Stimulated activated CD4-positive, alpha-beta T cell treated with anti-CD3 and anti-CD28 coated beads, TNF-alpha, amount 100 ng/mL, for 4 hours (primary cell): ENCODE measurements around the gene BCAS1.
"Not testable (repeated sequence)": the region's sequence is repeated elsewhere in the genome, so short reads cannot be mapped to it uniquely, and the experiment has no call there.

Source experiments
- DNase-seq, 3 experiments: peaks; one replicate each; pipeline ENCODE4 v3.0.0-alpha.2; 2020; ENCODE audit warnings: low read depth in 3 of 3

Gene BCAS1

DNA sequence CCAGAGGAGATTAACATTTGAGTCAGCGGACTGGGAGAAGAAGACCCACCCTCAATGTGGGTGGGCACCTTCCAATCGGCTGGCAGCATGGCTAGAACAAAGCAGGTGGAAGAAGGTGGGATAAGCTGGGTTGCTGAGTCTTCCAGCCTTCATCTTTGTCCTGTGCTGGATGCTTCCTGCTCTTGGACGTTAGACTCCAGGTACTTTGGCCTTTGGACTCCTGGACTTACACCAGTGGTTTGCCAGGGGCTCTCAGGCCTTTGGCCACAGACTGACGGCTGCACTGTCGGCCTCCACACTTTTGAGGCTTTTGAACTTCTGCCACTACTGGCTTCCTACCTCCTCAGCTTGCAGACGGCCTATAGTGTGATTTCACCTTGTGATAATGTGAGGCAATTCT lies 50.8 kb downstream of the BCAS1 start:
- no peak for DNase-seq

DNA sequence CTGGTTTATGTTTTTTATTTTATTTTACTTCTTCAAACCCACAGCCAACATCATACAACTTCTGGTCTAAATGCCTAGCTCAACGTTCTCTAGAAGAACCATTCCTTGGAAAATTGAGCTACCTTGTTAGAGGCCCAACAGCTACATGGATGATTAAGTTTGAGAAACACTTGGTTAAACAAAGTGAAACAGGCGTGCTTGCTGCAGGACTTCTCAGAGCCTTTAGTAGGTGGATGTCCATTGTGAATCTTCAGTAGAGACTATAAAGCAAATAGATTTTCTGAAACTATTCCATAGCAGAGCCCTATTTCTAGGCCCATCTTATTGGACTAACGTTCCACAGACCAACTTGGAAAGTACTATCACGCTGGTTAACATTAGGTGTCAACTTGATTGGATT lies 51.3 kb downstream of the BCAS1 start:
- DNase-seq: no peak

DNA sequence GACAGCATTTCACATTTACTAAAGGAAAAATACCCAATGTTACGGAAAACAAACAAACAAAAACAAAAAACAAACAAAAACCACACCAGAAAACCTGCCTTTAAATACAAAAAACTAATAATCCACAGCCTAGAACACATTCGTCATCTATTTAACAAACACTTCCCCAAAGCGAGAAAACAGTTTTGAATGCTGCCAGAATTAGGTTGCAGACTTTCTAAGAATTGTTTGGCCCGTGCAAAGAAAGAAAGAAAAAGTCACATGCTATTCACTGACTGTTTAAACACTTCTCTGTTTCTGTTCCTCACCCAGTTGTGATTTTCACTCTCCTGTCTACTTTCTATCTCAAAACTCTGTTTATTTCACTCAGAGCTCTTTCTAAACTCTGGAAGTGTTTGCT lies 52.5 kb downstream of the BCAS1 start:
- DNase-seq: no peak

DNA sequence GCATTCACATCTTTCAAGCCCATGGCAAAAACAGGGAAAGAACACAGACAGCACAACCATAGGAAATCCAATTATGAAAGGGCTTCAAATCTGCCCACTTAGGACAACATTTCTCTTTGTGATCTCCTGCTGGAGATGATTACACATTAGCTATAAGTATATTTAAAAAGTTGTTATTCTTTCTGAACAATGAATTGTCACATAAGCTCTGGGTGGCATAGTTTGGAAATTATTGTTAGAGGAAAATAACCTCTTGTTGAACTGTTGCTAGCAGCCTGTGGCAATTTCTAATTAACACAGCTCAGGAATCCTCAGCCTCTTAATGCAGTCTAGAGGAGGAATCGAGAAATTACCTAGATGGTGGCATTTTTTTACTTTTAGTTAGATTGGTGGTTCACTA lies 54.9 kb downstream of the BCAS1 start:
- no peak for DNase-seq

DNA sequence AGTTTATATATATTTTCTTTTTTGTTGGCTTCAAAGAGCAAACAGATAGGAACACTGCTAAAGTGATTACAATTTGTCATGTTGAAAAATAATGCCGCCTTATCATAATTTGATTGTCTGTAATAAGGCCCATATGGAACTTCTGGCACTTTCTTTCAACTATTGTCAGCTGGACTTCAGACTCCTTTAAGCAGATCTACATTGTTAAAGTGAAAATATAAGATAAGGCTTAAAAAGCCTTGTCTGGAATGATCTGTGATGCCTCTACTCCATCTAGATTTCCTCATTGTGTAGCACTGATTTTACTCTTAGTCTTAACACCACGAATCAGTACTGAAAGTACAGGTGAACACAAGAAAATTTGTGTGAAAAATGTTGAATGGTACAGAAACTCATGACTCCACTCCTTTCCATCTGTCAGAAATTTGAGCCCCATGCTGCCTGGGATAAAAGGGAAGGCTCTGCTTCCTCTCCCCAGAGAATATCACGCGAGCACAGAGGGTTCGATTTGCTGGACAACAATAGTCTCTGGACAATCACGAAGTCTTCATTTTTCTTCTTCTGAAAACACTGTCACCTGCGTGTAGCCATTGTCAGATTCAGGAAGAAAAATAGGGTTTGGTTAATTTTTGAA lies 56.0 kb downstream of the BCAS1 start:
- DNase-seq: no peak

DNA sequence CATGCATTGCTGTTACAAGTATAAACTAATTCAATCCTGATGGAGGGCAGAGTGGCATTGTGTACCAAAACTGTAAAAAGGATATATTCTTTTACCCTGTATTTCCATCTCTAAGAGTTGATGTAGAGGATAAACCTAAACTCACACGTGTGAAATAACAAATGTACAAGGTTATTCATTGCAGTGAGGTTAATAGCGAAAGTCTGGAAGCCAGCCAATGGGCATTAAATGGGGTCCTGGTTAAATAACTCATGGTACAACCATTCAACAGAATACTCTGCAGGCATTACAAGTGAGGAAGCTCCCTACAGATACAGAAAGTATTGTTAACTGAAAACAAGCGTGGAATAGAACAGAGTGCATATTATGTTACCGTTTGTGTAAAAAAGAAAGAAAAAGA lies 56.9 kb downstream of the BCAS1 start:
- DNase-seq: no peak

DNA sequence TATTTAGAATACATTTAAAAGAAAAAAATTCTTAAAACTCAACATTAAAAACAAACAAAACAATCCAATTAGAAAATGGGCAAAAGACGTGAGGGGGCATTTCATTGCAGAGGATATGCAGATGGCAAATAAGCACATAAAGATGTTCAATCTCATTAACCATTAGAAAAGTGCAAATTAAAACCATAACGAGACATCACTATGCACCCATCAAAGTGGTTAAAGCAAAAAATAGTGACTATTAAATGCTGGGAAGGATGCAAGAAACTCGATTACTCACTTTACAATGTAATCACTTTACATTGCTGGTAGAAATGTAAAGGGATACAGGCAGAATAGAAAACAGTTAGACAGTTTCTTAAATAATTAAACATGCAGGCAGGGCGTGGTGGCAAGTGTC lies 59.0 kb downstream of the BCAS1 start:
- no peak for DNase-seq

DNA sequence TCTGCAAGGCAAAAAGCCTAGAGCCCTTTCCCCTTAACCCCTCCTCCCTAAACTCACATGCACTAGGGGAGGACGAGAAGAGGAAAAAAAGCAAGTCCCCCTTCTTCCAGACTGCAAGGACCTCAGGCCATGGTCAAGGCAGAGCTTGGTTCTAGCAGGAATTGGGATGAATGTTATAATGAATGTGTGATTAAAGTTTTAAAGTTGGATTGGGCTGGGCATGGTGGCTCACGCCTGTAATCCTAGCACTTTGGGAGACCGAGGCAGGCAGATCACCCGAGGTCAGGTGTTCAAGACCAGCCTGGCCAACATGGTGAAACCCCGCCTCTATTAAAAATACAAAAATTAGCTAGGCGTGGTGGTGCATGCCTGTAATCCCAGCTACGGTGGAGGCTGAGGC lies 64.2 kb downstream of the BCAS1 start:
- DNase-seq: not testable (repeated sequence)

DNA sequence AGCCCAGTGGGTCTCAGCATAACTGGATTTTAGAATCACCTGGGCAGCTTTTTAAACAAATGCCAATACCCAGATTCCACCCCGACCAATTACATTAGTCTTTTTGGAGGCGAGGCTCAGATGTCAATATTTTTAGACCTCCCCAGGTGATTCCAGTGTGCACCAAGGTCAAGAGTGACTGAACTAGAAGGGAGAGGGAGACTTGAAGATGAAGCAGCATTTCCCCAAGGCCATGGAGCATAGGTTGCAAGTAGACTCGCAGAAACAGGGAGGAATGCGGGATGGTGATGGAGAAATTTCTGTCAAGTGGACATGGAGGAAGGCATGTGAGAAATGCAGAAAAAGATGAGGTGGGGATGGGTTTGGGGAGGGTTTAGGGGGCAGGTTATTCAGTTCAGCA lies 64.9 kb downstream of the BCAS1 start:
- DNase-seq: no peak

DNA sequence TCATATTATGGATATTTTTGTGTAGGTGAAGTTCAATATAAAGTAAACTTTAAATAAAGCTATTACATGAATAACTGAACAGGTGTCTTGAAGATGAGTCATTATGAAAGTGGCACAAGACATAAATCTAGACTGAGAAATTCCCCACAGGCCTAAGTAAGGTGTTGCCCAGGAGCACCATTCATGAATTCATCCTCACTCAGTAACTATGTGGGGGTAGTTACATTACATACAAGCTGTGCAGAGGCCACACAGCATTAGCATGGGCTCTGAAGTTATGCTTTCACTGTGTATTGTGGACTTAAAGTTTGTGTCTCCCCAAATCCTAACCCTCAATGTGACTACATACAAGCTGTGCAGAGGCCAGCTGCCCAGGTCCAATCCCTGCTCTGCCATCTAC lies 65.9 kb downstream of the BCAS1 start:
- no peak for DNase-seq

DNA sequence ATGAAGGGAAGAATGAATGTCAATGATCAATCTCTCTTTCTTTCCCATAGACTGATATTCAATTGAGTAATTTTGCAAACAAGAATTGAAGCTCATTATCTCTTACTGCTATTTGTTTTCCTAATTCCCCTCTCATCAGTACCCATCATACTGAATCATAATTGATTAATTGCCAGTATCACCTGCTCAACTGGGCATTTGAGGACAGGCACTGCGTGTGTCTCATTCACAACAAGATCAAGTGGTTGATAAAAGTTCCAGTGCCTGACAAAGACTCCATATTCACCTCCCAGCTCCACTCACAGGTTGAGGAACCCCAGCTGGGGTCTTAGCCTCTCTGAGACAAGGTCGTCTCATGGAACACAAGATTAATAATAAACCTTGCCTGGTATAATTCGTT lies 67.7 kb downstream of the BCAS1 start:
- no peak for DNase-seq

DNA sequence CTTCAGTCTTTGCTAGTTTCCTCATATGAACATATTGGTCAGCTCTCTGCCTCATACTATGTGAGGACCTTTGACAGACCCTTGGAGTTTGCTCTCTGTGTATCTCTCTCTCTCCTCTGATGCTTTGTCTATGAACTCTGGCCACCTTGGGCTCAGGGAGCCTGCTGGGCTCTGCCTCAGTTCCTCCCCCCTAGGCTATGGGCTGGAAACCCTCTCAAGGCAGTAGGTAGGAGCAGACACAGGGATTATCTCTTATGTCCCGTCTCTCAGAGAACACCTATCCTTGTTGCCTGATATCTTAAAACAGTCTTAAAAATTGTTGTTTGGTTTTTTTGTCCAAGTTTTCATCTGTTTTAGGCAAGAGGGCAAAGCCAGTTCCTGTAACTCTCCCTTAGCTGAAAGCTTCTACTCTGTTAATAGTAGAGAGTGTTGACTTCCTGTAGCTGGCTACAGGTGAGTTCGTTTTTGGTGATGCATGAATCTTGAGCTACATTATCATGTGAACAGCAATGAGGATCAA lies 68.3 kb downstream of the BCAS1 start:
- DNase-seq: no peak

DNA sequence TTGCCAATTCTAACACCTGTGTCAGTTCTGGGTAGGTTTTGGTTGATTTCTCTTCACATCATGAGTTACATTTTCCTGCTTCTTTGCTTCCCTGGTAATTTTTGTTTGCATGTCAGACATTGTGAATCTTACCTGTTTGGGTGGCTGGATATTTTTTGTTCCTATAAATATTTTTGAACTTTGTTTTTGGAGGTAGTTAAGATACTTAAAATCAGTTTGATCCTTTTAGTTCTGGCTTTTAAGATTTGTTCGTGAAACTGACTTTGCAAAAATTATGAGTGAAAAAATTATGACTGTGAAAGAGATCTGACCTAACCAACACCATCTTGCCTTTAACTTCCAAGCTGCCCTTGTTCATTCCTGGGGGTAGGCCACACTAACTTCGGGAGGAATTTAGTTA lies 69.5 kb downstream of the BCAS1 start:
- no peak for DNase-seq

DNA sequence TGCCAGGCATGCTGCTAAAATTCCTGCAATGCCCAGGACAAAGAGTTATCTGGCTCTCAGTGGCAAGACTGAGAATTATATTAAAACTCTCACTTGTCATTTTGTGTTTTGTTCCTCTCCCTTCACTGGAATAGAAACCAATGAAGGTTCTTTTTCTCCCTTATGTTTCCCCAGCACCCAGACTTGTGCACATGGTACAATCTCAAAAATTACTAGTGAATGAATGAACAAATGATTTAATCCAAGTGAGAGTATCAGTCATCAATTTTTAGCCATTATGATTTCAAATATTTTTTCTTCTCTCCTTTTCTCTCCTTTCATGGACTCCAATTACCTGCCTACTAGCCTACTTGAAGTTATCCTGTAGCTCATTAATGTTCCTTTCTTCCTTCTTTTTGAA lies 70.1 kb downstream of the BCAS1 start:
- no peak for DNase-seq

DNA sequence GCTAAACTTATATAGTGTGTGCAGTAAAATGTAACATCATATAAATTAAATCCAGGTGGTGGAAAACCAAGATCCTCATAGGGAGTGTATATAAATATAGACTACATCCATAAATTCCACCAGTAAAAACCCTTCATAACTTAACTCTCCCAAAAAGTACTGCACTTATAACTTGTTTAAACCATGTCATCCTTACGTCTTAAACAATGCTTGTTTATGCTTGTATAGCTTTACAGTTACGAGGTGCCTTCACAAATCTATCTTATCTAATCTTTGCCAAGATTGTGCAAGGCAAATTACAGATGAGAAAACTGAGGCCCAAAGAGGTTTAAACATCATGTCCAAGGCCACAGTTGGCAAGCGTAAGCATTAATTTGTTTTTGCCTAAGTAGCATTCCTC lies 71.3 kb downstream of the BCAS1 start:
- DNase-seq: no peak

DNA sequence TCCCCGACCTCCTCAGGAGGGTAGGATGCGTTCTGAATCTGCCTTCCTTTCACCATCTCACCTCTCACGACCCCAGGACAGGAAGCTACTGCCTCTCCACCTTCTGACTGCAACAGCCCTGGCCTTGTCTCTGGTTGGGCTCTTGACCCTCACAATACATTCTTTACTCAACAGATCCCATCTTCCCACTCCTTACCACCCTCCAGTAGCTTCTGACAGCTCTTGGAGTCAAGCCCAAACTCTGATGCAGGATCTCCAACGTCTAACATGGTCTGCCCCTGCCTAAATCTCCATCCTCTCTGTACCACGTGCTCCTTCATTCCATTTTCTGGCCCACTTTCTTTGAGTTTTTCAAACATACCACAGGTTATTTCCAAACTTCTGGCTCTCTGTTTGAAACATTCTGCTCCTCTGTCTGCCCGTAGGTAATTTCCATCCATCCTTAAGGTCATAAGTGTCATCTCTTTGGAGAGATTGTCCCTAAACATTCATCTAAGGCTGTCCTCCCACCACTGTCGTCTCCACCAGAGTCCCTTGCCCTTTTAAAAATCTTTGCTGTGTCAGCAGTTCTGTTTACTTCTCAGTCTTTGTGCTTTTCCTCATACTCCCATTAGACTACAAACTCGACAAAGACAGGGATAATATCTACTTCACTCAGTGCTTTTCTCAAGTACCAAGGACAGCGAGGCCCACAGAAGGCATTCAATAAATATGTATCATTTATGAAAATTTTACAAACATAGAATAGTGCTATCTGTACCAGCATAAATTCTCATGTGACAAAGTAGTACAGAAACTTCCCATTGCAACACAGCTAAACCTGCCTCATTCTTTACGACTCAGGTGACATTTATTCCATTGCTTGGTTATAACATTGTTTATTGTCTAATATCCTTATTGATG lies 73.6 kb downstream of the BCAS1 start:
- no peak for DNase-seq

DNA sequence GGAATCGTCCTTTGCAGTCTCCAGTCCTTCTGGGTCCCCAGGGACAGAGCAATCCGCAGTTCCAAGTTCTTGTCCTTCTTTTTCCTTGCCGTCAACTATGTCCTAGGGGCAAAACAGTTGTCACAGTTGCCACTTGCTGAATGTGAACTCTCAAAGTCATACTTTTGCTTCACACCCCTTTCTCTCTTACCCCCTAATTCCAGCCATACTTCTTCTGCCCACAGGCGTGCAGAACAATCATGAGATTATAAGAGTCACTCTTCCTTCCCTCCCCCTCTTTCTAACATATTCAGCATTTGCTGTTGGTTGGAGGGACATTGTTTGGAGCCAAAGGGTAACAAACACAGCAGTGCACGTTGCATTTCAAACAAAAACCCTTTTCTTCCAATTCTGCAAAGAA lies 74.4 kb downstream of the BCAS1 start:
- DNase-seq: no peak

DNA sequence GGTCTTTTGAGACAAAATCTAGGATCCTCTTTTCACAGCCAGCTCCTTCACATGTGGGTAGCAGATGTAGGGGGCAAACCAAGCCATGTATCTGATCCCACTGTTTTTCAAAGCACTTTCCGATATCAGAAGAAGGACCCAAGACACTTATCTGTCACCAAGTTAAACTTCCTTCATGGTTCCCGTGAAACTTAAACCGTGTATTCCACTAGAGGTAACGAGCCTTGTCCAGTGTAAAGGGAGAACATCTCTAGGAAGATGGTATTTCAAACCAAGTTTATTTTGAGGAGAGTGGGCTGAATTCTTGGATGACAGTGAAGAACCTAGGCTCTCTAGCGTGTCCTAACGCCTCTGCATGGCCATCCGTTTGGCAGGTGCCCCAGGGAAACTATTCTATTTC lies 76.3 kb downstream of the BCAS1 start:
- no peak for DNase-seq

DNA sequence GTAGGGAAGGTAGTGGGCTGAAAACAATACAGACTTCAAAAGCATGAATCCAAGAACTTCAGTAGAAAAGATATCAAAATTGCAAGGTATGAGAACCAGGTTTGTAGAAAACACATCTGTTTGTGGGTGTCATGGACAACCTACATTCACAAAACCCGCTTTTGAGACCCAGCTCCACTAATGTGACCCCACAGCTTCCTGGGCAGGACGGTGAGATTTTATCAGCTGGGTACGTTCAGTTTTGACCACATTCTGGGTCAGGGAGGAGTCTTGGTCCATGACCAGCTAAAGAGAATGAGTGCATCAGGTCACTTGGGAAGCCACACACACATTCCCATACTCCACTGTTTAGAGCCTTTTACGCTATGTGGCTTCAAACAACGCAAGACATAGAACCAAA lies 77.1 kb downstream of the BCAS1 start:
- no peak for DNase-seq

DNA sequence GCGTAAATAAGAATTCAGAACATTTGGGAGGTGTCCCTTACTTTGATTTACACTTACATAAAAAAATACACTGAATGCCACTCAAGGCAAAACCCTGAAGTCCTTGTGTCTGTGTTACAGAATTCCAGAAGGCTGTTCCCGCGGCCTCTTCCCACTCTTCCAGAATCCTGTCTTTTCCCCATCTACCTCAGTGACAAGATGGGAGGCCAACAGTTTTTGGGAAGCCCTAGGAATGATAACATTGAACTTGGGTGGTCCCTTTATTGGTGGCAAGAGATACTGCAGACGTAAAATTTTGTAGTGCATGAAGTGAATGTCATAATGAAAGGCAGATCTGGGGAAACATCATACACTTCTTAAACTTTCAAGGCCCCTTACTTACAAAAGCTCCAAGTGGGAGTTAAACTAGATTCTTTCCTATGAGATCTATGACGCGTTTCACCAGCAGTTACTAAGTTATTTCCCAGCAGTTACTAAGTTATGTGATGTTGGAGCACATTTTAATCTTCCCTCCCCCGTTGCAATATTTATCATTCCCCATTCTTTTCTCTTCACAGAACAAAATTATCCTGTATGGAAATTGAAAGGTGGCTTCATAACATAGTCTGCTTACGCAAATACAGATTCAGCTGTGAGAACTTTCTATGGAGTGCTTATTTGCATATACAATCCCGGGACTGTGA lies 79.5 kb downstream of the BCAS1 start:
- DNase-seq: no peak

DNA sequence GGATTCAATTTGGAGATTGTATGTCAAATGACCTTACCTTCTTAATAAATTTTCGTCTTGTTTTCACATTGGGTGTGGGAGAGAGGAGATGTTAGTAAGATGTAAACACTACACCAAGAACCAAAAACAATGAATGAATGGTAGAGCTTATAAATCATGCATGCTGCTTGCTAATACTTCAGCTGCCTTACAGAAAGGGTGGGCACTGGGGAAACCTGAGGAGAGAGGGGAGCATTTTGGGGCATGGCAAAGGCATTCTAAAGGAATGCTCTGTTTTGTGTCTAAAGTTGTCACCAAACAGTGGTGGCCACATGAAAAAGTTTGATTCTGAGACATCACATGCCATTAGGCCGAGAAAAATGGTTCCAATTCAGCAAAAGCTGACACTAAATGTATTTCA lies 80.4 kb downstream of the BCAS1 start:
- DNase-seq: no peak

DNA sequence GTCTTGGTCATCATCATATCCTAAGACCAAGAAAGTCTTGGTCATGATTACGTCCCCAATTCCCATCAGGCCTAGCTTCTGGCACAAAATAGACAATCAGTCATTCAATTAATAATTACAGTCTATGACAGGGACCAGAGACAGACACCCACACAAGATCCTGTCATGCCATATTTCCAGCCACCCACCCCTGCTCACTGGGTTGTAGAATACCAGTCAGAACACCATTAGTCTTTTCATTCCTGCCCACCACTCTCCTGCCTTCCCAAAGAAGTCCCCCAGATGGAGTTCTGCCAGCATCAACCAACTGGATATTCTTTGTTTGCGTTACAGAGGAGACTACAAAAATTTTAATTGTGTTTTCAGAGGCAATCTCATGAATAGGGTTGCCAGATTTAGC lies 81.0 kb downstream of the BCAS1 start:
- DNase-seq: no peak
